Fibroblast of lung (primary cell): ENCODE data around the gene SH3YL1. TPM values are rescaled to one million over a fixed set of nuclear protein-coding genes. Genes with fewer than 3 reads are reported as not detected.

Experiments used
- DNase-seq, 2 donors: peaks; one replicate each; pipeline versions ENCODE4 v3.0.0 to v3.0.0-alpha.2; 2010; ENCODE audit warnings: low read depth in 2 of 2
- H2AFZ ChIP-seq: 2 replicates; pipeline ENCODE4 v1.5.1; 2012; ENCODE audit warnings: low read length, control low read depth, inconsistent platforms
- H3K27ac ChIP-seq: 2 replicates; pipeline ENCODE4 v1.5.1; 2011; ENCODE audit warnings: low read length, control low read depth; ENCODE audit not compliant: insufficient read depth
- H3K27me3 ChIP-seq: 2 replicates; pipeline ENCODE4 v1.5.1; 2011; ENCODE audit warnings: mild to moderate bottlenecking, low read length; ENCODE audit not compliant: control insufficient read depth, insufficient read depth
- H3K36me3 ChIP-seq: 2 replicates; pipeline ENCODE4 v1.5.1; 2011; ENCODE audit warnings: low read length; ENCODE audit not compliant: control insufficient read depth, insufficient read depth
- H3K4me1 ChIP-seq: 2 replicates; pipeline ENCODE4 v1.5.1; 2011; ENCODE audit warnings: low read length; ENCODE audit not compliant: control insufficient read depth, insufficient read depth; ENCODE audit errors: extremely low read depth
- H3K4me2 ChIP-seq: 2 replicates; pipeline ENCODE4 v1.5.1; 2011; ENCODE audit warnings: low read length, control low read depth; ENCODE audit not compliant: insufficient read depth; ENCODE audit errors: extremely low read depth
- H3K4me3 ChIP-seq, 4 experiments: fragments of 200-600 bp in 1 of 4; sonication (generic) in 1 of 4; replicated peaks in 1 of 4; 2 replicates each; pipeline ENCODE4 v1.5.1; 2011 to 2016; ENCODE audit warnings: low read length in 4 of 4, low read depth in 3 of 4, mild to moderate bottlenecking in 3 of 4, control low read depth in 2 of 4, inconsistent platforms in 1 of 4, mixed read lengths in 1 of 4; ENCODE audit not compliant: insufficient read depth in 1 of 4; ENCODE audit errors: control extremely low read depth in 1 of 4
- H3K79me2 ChIP-seq: 2 replicates; pipeline ENCODE4 v1.5.1; 2012; ENCODE audit warnings: mild to moderate bottlenecking, low read length, inconsistent platforms; ENCODE audit not compliant: control insufficient read depth, insufficient read depth
- H3K9ac ChIP-seq: 2 replicates; pipeline ENCODE4 v1.5.1; 2011; ENCODE audit warnings: mild to moderate bottlenecking, low read length, control low read depth; ENCODE audit not compliant: insufficient read depth
- H3K9me3 ChIP-seq: 2 replicates; pipeline ENCODE4 v1.5.1; 2012; ENCODE audit warnings: low read depth, low read length; ENCODE audit not compliant: control insufficient read depth, insufficient read depth
- H4K20me1 ChIP-seq: 2 replicates; pipeline ENCODE4 v1.5.1; 2011; ENCODE audit warnings: low read length; ENCODE audit not compliant: control insufficient read depth, insufficient read depth; ENCODE audit errors: extremely low read depth
- CTCF ChIP-seq, 2 donors: IDR thresholded peaks in 1 of 2; conservative IDR thresholded peaks in 1 of 2; 1 replicate in 1 of 2; 2 replicates in 1 of 2; pipeline ENCODE4 v1.5.1; 2011 to 2012; ENCODE audit warnings: low read length in 2 of 2, control low read depth in 1 of 2, inconsistent platforms in 1 of 2, low read depth in 1 of 2, mild to moderate bottlenecking in 1 of 2
- EZH2 ChIP-seq: IDR thresholded peaks from 2 replicates; pipeline ENCODE4 v1.5.1; 2012; ENCODE audit warnings: low read length, control low read depth, mild to moderate bottlenecking; ENCODE audit errors: missing control alignments
- polyA plus RNA-seq, 2 donors: library from polyadenylated mRNA; depleted of rRNA in 1 of 2; stranded (reverse) in 1 of 2; unstranded in 1 of 2; fragments of >200 nt; gene quantifications; 2 replicates each; pipeline ENCODE4 v1.2.1, GENCODE V29; 2011 to 2012; ENCODE audit warnings: missing spikeins in 1 of 2
- total RNA-seq: library from RNA; depleted of rRNA; stranded (reverse); fragments of >200 nt; gene quantifications from 2 replicates; pipeline ENCODE4 v1.2.1, GENCODE V29; 2014

The SH3YL1 gene
- total and polyA plus RNA-seq, 2 donors (not counting 1 experiment from before 2014, with no cell fraction given), result 36.5 to 37.9 TPM

DNA sequence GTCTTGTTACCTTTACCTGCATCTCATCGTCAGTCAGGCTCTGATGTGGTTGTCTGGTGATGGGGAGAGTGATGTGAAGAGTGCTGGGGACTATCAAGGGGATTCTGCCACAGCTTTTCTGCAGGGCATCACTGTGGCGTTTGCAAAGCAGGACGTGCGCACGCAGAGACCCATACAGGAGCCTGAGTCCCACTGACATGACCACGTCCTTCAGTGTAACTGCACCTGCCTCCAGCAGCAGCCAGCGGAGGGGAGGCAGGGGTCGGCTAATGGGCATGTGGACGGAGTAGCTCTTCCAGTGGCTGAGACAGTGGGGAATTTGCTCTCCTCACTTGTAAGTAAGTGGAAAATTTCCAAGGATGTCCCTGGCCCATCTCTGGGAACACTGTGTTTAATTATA lies 17.5 kb upstream of the SH3YL1 start:
- no peaks in the 10 kb centered on the region for H4K20me1 ChIP-seq
- no peak for DNase-seq
- H3K9me3 ChIP-seq, result no peaks in the 10 kb centered on the region
- H3K4me3 ChIP-seq, result no peak overlapping the region
- TF ChIP-seq EZH2 (no peak), CTCF (conservative IDR thresholded peaks at IDR 0.05 in 1 of 2, IDR thresholded peaks at IDR 0.05 in 1 of 2; ENCODE audit: low read depth in 1 of 2, low read length in 2 of 2) (no peak)
- H3K27ac ChIP-seq, result no peak overlapping the region
- no peak overlapping the region for H3K4me2 ChIP-seq
- H3K79me2 ChIP-seq, result no peaks in the 10 kb centered on the region
- H3K4me1 ChIP-seq, result peaks cover 3% of the 10 kb centered on the region
- H2AFZ ChIP-seq, result no peak overlapping the region
- H3K36me3 ChIP-seq, result peaks cover 14% of the 10 kb centered on the region
- no peak overlapping the region for H3K9ac ChIP-seq
- H3K27me3 ChIP-seq, result no peaks in the 10 kb centered on the region

GRCh38 chr2:280650-281110 lies 16.8 kb upstream of the SH3YL1 start:
- H3K9me3 ChIP-seq, result no peaks in the 10 kb centered on the region
- no peak overlapping the region for H3K4me3 ChIP-seq
- no peaks in the 10 kb centered on the region for H3K27me3 ChIP-seq
- H2AFZ ChIP-seq, result no peak overlapping the region
- H3K36me3 ChIP-seq, result peaks cover 16% of the 10 kb centered on the region
- H3K4me2 ChIP-seq, result no peak overlapping the region
- H3K79me2 ChIP-seq, result peaks cover 2% of the 10 kb centered on the region
- TF ChIP-seq CTCF (conservative IDR thresholded peaks at IDR 0.05 in 1 of 2, IDR thresholded peaks at IDR 0.05 in 1 of 2; ENCODE audit: low read depth in 1 of 2, low read length in 2 of 2) (no peak), EZH2 (no peak)
- H3K27ac ChIP-seq, result no peak overlapping the region
- no peaks in the 10 kb centered on the region for H4K20me1 ChIP-seq
- peaks cover 3% of the 10 kb centered on the region for H3K4me1 ChIP-seq
- H3K9ac ChIP-seq, result no peak overlapping the region
- no peak for DNase-seq

DNA sequence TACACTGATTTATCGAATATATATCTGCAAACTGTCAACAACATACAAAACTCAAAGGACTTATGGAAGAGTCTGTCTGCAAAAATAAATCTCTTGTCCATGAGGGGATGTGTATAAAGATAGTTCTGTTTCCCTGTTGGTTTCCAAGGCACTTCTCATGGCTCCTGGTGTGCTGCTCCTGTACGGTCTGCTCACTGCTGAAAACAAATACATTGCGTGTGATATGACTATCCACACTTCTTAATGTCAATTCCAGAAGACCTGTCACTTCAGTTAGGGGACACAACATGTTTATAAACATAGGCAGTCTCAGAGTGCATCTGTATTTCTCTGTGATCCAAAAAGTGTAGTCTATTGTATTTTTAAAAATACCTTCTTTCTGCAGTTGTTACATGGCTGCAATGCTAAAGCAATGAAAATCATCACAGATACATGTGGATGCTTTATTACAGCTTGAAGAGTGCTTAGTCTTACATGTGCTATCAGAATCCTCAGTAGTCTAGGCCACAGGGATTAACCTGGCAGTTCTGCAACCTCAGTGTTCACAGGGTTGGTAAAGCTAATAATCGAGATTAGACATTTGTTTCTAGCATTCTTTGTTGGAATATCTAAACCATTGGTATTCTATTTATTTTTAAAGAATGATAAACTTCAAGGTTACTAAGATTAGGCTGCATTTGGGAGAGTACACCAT lies 16.3 kb upstream of the SH3YL1 start:
- H3K27ac ChIP-seq, result no peak overlapping the region
- H3K4me3 ChIP-seq, result no peak overlapping the region
- DNase-seq, result no peak
- H4K20me1 ChIP-seq, result no peaks in the 10 kb centered on the region
- no peak for TF ChIP-seq CTCF (conservative IDR thresholded peaks at IDR 0.05 in 1 of 2, IDR thresholded peaks at IDR 0.05 in 1 of 2; ENCODE audit: low read depth in 1 of 2, low read length in 2 of 2)
- no peak for TF ChIP-seq EZH2
- no peaks in the 10 kb centered on the region for H3K9me3 ChIP-seq
- no peak overlapping the region for H3K4me2 ChIP-seq
- H3K36me3 ChIP-seq, result peaks cover 16% of the 10 kb centered on the region
- no peak overlapping the region for H3K9ac ChIP-seq
- peaks cover 5% of the 10 kb centered on the region for H3K79me2 ChIP-seq
- no peaks in the 10 kb centered on the region for H3K27me3 ChIP-seq
- peaks cover 3% of the 10 kb centered on the region for H3K4me1 ChIP-seq
- H2AFZ ChIP-seq, result no peak overlapping the region
